D721Med (cell line): ENCODE results near the gene PACRG.

Source experiments
- DNase-seq: peaks from one replicate; pipeline ENCODE4 v3.0.0; 2011; ENCODE audit warnings: low spot score; ENCODE audit not compliant: insufficient read length
- FAIRE-seq: peaks from 2 replicates; lab custom pipeline; 2011; peaks lifted over from hg19 to GRCh38; lab: Jason Lieb, UNC
- CTCF ChIP-seq: IDR thresholded peaks from 2 replicates; pipeline ENCODE4 v1.5.1; 2012; ENCODE audit warnings: mild to moderate bottlenecking, control low read depth; ENCODE audit not compliant: insufficient read depth; ENCODE audit errors: missing control alignments

PACRG gene

GRCh38 chr6:163188746-163189145, 461.0 kb downstream of the PACRG start:
- DNase-seq (no peak), FAIRE-seq (no peak)
- TF ChIP-seq CTCF = no peak

- DNase-seq = no peak
- FAIRE-seq = no peak
- no peak for TF ChIP-seq CTCF
Observed at GRCh38 chr6:163189609-163190008, 461.8 kb downstream of the PACRG start.

GRCh38 chr6:163190786-163191185, 463.0 kb downstream of the PACRG start:
- TF ChIP-seq CTCF = no peak
- no peak for FAIRE-seq

GRCh38 chr6:163191704-163192537, 464.1 kb downstream of the PACRG start:
- FAIRE-seq (no peak), DNase-seq (no peak)
- TF ChIP-seq CTCF = no peak

More at GRCh38 chr6:163190786-163191185, 463.0 kb downstream of the PACRG start:
- no peak for DNase-seq

- FAIRE-seq (no peak), DNase-seq (no peak)
- TF ChIP-seq CTCF = no peak
Observed at GRCh38 chr6:163192591-163192990, 464.8 kb downstream of the PACRG start.

- no peak for TF ChIP-seq CTCF
- FAIRE-seq (no peak), DNase-seq (no peak)
Observed at GRCh38 chr6:163193326-163193725, 465.6 kb downstream of the PACRG start.
